Urothelium cell line (cell line): ENCODE data around the gene ASIC1.

Experiments
- DNase-seq: peaks from one replicate; pipeline ENCODE4 v3.0.0; 2011; ENCODE audit warnings: low spot score, mixed read lengths
- FAIRE-seq: peaks from 2 replicates; lab custom pipeline; 2011; peaks lifted over from hg19 to GRCh38; lab: Jason Lieb, UNC

Gene ASIC1

DNA sequence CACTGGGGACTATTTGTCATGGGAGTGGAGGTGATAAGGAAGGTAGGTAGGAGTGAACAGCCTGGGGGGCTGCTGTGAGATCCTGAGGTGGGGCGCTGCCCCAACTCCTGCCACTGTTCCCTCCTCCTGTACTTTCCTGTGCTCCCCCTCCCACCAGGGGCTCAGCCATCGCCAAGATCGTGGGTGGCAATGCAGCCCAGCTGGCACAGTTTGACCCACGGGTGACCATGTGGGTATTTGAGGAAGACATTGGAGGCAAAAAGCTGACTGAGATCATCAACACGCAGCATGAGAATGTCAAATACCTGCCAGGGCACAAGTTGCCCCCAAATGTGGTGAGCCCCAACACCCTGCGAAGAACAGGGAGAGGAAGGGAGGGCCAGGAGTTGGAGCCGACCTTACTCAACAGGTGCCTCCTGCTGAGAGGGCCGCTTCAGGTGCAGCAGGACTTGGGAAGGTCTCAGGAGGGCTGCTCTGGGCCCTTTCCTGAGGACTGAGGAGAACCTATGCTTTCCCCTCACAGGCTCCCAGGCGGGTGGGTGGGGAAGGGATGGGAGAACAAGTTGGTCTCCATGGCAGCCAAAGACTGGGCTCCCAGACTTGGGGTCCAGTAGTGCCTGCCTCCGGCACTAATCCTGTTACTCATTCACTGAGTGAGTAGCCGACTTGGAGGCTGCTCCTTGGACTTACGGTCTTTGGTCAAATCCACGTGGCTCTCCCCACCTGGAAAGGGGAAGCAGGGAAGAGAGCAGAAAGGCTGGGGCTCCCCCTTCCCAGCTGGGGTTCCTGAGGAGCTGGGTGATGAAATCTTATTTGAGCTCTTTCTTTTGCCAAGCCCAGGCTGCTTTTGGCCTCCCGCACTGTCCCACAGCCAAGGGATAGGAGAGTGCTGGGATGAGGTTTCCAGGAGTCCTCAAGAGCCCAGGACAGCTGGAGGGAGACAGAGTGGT is 47.3 kb downstream of the ASIC1 start:
- DNase-seq (no peak), FAIRE-seq (no peak)

DNA sequence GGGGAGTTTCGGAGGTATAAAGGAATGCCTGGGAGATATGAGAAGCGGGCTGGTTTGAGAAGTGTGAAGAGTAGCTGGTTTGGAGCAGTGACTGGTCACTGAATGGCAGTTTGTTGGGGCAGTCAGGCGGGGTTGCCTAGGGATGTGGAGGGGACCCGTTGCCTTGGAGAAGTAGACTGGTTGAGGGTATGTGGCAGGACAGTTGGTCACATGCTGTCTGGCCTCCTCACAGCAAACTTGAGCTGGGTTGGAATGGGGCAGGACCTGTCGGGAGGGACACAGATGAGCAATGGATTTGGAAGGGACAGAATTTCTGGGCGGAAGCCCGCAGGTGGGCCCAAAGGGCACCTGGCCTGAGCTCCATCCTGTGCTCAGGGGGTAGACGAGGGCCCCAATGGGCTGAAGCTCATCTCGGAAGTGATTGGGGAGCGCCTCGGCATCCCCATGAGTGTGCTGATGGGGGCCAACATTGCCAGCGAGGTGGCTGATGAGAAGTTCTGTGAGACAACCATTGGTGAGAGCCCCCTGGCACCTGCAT is 48.6 kb downstream of the ASIC1 start:
- FAIRE-seq: no peak
- DNase-seq: no peak

DNA sequence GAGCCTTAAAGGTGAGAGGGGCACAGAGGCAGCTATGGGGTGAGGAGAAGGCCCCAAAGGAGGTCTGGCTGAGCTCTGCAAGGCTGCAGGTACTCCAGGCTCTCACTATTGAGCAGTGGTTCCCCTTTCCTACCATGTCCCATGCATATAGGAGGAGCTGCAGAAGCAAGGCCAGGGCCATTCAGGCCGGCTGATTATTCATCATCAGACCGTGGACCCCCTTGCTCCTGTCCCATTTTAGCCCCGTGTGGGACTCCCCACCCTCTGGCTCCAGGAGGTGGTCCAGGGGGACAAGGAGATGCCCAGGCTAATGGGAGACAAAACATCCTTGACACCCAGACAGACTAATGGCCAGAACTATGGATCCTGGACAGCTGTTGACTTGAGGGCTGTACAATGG is 49.5 kb downstream of the ASIC1 start:
- DNase-seq (no peak), FAIRE-seq (no peak)

- DNase-seq: no peak
- FAIRE-seq: no peak
Measured at GRCh38 chr12:50107416-50108268, 50.2 kb downstream of the ASIC1 start.

- no peak for FAIRE-seq
- DNase-seq: no peak
Measured at GRCh38 chr12:50109319-50109718, 51.9 kb downstream of the ASIC1 start.

GRCh38 chr12:50110127-50110761 is 52.8 kb downstream of the ASIC1 start:
- FAIRE-seq (no peak), DNase-seq (no peak)

GRCh38 chr12:50110762-50111351 is 53.5 kb downstream of the ASIC1 start:
- FAIRE-seq: no peak
- DNase-seq: peak; percentile 46

DNA sequence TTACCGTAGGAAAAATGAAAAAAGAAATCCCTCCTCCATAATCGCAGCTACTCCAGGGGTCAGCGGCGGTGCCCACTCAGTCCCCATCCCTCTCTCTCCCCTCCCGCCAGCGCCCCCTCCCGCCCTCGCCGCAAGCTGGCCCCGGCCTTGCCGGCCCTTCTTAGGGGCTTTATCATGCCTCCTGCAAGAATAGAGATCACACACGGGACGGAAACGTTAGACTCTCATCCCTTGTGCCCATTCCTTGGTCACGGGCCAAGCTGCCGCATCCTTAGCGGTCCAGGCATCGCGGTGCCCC is 53.9 kb downstream of the ASIC1 start:
- FAIRE-seq (no peak), DNase-seq (no peak)

DNA sequence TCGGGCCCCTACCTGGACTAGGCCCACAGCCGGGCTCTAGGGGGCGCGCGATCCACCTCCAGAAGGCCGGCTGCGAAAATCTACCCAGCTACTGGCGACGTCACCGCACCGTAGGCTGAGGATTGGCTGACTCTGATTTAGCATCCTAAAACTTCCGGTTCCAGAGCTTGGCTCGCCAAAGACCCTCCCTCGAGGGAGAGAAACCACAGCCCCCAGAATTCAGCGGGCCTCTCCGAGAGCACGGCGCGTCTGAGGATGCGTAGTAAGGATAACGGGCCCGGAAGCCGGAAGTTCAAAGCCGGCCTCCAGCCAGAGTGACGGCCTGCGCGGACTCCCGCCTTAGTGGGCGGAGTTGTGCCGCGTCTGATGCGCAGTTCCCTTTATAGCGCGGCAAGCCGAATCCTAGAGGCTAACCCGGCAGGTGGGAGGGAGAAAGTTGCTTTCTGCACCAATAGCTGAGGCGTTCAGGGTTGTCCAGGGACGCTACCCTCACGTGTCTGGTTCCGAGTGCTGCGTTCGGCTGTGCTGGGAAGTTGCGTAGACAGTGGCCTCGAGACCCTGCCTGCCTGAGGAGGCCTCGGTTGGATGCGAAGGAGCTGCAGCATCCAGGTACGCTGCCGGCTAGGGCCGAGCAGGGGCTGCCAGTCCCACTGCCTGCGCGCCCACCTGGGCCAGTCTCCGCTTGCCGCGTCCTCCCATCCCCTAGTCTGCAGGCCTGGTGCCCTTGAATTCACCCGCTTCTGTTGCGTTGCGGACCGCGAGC is 54.5 kb downstream of the ASIC1 start, which contains the start of gene COX14:
Gene COX14, plus strand, starts transcription at position 544 of the 763 bp plus-strand sequence. CDS start 7,808 bp downstream, outside the sequence.
- FAIRE-seq (peak; percentile 35), DNase-seq (peak; percentile 98)

- DNase-seq (peak; percentile 38), FAIRE-seq (no peak)
Measured at GRCh38 chr12:50112456-50113218, 55.2 kb downstream of the ASIC1 start.

DNA sequence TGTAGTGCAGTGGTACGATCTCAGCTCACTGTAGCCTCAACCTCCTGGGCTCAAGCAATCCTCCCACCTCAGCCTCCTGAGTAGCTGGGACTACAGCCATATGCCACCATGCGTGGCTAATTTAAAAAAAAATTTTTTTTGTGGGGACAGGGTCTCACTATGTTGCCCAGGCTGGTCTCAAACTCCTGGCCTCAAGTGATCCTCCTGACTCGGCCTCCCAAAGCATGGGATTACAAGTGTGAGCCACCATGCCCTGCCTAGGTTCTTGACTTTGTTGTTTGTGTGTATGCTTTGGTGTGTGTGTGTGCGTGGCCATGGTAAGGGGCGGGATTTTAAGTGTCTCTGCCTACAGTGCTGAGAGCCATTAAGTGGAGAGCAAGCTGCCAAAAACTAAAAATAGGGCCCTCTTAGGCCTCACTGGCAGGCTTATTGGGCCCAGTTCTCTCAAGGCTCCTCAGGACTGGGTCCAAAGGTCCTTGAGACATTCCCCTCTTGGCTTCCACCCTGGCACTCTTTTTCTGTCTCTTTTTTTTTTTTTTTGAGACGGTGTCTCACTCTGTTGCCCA is 59.7 kb downstream of the ASIC1 start:
- no peak for DNase-seq
- no peak for FAIRE-seq

DNA sequence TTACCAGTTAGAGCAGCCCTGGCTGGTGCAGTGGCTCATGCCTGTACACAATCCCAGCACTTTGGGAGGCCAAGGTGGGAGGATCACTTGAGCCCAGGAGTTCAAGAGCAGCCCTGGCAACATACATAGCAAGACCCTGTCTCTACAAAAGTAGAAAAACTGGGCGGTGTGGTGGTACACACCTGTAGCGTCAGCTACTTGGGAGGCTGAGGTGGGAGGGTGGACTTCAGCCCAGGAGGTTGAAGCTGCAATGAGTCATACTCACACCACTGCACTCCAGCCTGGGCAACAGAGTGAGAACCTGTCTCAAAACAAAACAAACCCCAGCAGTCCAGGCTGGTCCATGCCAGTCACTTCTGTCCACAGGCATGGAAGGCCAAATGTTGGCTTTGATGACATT is 62.0 kb downstream of the ASIC1 start:
- DNase-seq (no peak), FAIRE-seq (no peak)

DNA sequence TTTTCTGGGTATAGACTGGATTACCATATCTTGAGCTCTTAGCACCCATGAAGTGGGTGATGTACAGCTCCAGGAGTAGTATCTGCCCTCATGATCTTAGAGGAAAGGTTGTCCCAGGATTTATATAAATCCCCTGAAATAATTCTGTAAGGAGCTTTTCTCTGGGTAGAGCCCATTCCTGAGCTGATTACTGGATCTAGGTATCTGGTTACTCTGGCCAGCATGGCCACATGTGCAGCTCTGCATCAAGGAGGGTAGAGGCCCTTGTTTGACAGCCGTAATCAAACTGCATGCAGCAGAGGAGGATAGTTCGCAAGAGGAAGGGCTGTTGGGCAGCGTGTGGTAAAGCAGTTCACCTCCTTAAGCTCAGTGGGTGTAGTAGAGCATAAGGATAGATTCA is 63.1 kb downstream of the ASIC1 start:
- FAIRE-seq (no peak), DNase-seq (no peak)

GRCh38 chr12:50120953-50121352 is 63.6 kb downstream of the ASIC1 start:
- DNase-seq (no peak), FAIRE-seq (no peak)

- no peak for FAIRE-seq
- DNase-seq: no peak
Measured at GRCh38 chr12:50121641-50122040, 64.2 kb downstream of the ASIC1 start.

DNA sequence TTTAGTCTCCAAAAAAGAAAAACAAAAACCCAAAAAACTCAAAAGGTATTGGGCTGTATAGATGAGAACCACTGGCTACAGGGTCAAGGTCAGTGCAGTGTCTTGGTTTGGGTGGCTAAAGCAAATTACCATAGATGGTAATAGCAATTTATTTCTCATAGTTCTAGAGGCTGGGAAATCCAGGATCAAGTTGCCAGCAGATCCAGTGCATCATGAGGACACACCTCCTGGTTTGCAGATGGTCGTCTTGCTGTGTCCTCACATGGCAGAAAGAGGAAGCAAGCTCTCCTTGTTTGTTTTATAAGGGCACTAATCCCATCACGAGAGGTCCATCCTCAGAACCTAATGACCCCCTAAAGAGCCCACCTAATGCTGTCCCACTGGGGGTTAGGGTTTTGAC is 65.8 kb downstream of the ASIC1 start:
- DNase-seq: no peak
- FAIRE-seq: no peak

DNA sequence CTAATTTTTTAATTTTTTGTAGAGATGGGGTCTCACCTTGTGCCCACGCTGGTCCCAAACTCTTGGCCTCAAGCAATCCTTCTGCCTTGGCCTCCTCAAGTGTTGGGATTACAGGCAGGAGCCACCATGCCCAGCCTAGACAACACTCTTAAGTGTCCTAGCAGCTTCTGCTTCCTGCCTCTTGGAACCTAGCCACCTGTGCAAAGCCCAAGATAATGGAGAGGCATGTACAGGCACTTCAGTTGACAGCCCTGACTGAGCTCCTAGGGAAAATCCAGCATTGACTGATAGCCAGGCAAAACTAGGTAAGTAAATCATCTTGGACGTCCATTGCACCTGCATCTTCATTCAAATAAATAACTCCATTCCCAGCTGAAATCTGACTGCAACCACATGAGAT is 70.2 kb downstream of the ASIC1 start:
- no peak for DNase-seq
- no peak for FAIRE-seq

GRCh38 chr12:50129290-50129689 is 71.9 kb downstream of the ASIC1 start:
- DNase-seq (no peak), FAIRE-seq (no peak)
